Stimulated activated CD4-positive, alpha-beta T cell treated with anti-CD3 and anti-CD28 coated beads, Interleukin-15, amount 100 ng/mL, for 48 hours (primary cell): ENCODE measurements around the gene DEGS2.

Source experiments
- DNase-seq, 2 donors: peaks; one replicate each; pipeline ENCODE4 v3.0.0-alpha.2; 2020; ENCODE audit warnings: low read depth in 2 of 2

The DEGS2 gene

GRCh38 chr14:100148837-100149731 is 10.4 kb downstream of the DEGS2 start:
- no peak for DNase-seq

- no peak for DNase-seq
Observed at GRCh38 chr14:100147691-100148464, 11.6 kb downstream of the DEGS2 start.

- peak; percentile 38 to 45 for DNase-seq
Observed at GRCh38 chr14:100147181-100147631, 12.2 kb downstream of the DEGS2 start.

GRCh38 chr14:100146531-100147091 is 12.8 kb downstream of the DEGS2 start:
- DNase-seq = no peak

- DNase-seq = no peak
Observed at GRCh38 chr14:100145682-100146464, 13.6 kb downstream of the DEGS2 start.

GRCh38 chr14:100144996-100145646 is 14.3 kb downstream of the DEGS2 start:
- no peak for DNase-seq

GRCh38 chr14:100144645-100144995 is 14.8 kb downstream of the DEGS2 start:
- no peak for DNase-seq

- DNase-seq = no peak
Observed at GRCh38 chr14:100143934-100144333, 15.5 kb downstream of the DEGS2 start.

GRCh38 chr14:100143523-100143922 is 15.9 kb downstream of the DEGS2 start:
- no peak for DNase-seq

GRCh38 chr14:100142073-100143040 is 17.1 kb downstream of the DEGS2 start:
- DNase-seq = no peak

GRCh38 chr14:100141098-100141497 is 18.3 kb downstream of the DEGS2 start:
- DNase-seq = no peak

GRCh38 chr14:100140452-100141078 is 18.9 kb downstream of the DEGS2 start:
- DNase-seq = no peak

GRCh38 chr14:100138955-100139354 is 20.5 kb downstream of the DEGS2 start:
- no peak for DNase-seq

- DNase-seq = no peak
Observed at GRCh38 chr14:100138082-100138787, 21.2 kb downstream of the DEGS2 start.

- no peak for DNase-seq
Observed at GRCh38 chr14:100137173-100137572, 22.3 kb downstream of the DEGS2 start.

- DNase-seq = no peak
Observed at GRCh38 chr14:100135784-100136183, 23.7 kb downstream of the DEGS2 start.

- DNase-seq = no peak
Observed at GRCh38 chr14:100135073-100135472, 24.4 kb downstream of the DEGS2 start.

- no peak for DNase-seq
Observed at GRCh38 chr14:100134586-100134985, 24.9 kb downstream of the DEGS2 start.
